Measurements from ENCODE around the gene RETREG3. TPM values are rescaled to one million over a fixed set of nuclear protein-coding genes. Genes with fewer than 3 reads are reported as not detected.
A peak's percentile ranks its signal among the peaks of the same experiment; 100 is the strongest.

The RETREG3 gene
- total and polyA plus RNA-seq, 9 of the 15 experiments (the other 6 are each of a cell fraction or from before 2014, with no cell fraction given): 4.1 to 39.0 (median 16.9) TPM

GRCh38 chr17:42541041-42541833 is 67.9 kb downstream of the RETREG3 start (continued):
- TF ChIP-seq MGA (IDR thresholded peaks at IDR 0.05) (peak; percentile 54; the same call in 1 of the 2 replicates), CREBBP (IDR thresholded peaks at IDR 0.05; ENCODE audit: low read depth, low read length) (no peak), ZBTB7A (IDR thresholded peaks at IDR 0.05; ENCODE audit: borderline replicate concordance, control insufficient read depth, low read depth, low read length) (peak; percentile 7; the same call in 1 of the 2 replicates), C11orf30 (IDR thresholded peaks at IDR 0.05; ENCODE audit: low read depth) (no peak), POLR2B (IDR thresholded peaks at IDR 0.05; ENCODE audit: low read depth, partially characterized antibody) (no peak), PRPF4 (IDR thresholded peaks at IDR 0.05; ENCODE audit: insufficient read depth, low read depth, low read length, poor library complexity, severe bottlenecking) (no peak), ATF3 (IDR thresholded peaks at IDR 0.05) (peak; percentile 63), ATF3 (CRISPR knock-in tag; conservative IDR thresholded peaks at IDR 0.05) (no peak), ZNF551 (CRISPR knock-in tag; IDR thresholded peaks at IDR 0.05) (no peak), BCL6 (CRISPR knock-in tag; IDR thresholded peaks at IDR 0.05) (no peak), THRA (IDR thresholded peaks at IDR 0.05) (no peak)
